ENCODE data around the gene GPC6.

GRCh38 chr13:94243551-94243950 is 1016.9 kb downstream of the GPC6 start:
- TF ChIP-seq CTCF (IDR thresholded peaks at IDR 0.05) (no peak), POLR2AphosphoS5 (IDR thresholded peaks at IDR 0.05) (no peak), EP300 (IDR thresholded peaks at IDR 0.05) (no peak), POLR2A (IDR thresholded peaks at IDR 0.05) (no peak)
